DLD1 (cell line): ENCODE data around the gene XPNPEP1.

Experiments used
- in situ Hi-C: cut with HindIII; loops from 2 replicates; pipeline ENCODE4 v1.10.0; 2017; ENCODE audit warnings: low sequenced_read_pairs

The XPNPEP1 gene

GRCh38 chr10:109922976-109923921 lies at the start of gene XPNPEP1:
TSS of gene XPNPEP1 (minus strand) at chr10:109923511. CDS start at chr10:109923433, 78 bp downstream.
- in situ Hi-C loops = no loop called here

GRCh38 chr10:109972372-109973001 lies 49.2 kb upstream of the XPNPEP1 start:
- in situ Hi-C loops = no loop called here

- in situ Hi-C loops = no loop called here
Observed at GRCh38 chr10:109971634-109972033, 48.3 kb upstream of the XPNPEP1 start.

GRCh38 chr10:109969760-109970346 lies 46.5 kb upstream of the XPNPEP1 start:
- in situ Hi-C loops = no loop called here

GRCh38 chr10:109968953-109969759 lies 45.8 kb upstream of the XPNPEP1 start:
- in situ Hi-C loops = no loop called here

- in situ Hi-C loops = no loop called here
Observed at GRCh38 chr10:109967739-109968088, 44.4 kb upstream of the XPNPEP1 start.

- in situ Hi-C loops = no loop called here
Observed at GRCh38 chr10:109966961-109967738, 43.8 kb upstream of the XPNPEP1 start.

- in situ Hi-C loops = no loop called here
Observed at GRCh38 chr10:109964318-109964717, 41.0 kb upstream of the XPNPEP1 start.

- in situ Hi-C loops = no loop called here
Observed at GRCh38 chr10:109963439-109963838, 40.1 kb upstream of the XPNPEP1 start.

GRCh38 chr10:109962247-109962646 lies 38.9 kb upstream of the XPNPEP1 start:
- in situ Hi-C loops = no loop called here

GRCh38 chr10:109961174-109962001 lies 38.1 kb upstream of the XPNPEP1 start:
- in situ Hi-C loops = no loop called here

GRCh38 chr10:109960682-109961081 lies 37.4 kb upstream of the XPNPEP1 start:
- in situ Hi-C loops = no loop called here

GRCh38 chr10:109959259-109960145 lies 36.2 kb upstream of the XPNPEP1 start:
- in situ Hi-C loops = no loop called here

- in situ Hi-C loops = no loop called here
Observed at GRCh38 chr10:109958059-109958458, 34.7 kb upstream of the XPNPEP1 start.

- in situ Hi-C loops = no loop called here
Observed at GRCh38 chr10:109957092-109957797, 33.9 kb upstream of the XPNPEP1 start.

- in situ Hi-C loops = no loop called here
Observed at GRCh38 chr10:109956454-109957091, 33.3 kb upstream of the XPNPEP1 start.

- in situ Hi-C loops = no loop called here
Observed at GRCh38 chr10:109953766-109954165, 30.5 kb upstream of the XPNPEP1 start.
